Stimulated activated CD8-positive, alpha-beta memory T cell treated with anti-CD3 and anti-CD28 coated beads, Interleukin-12 subunit alpha, Interleukin-12 subunit beta, amount 100 ng/mL, for 4 hours (primary cell): Measurements from ENCODE around the gene MAFG.
A peak's percentile ranks its signal among the peaks of the same experiment; 100 is the strongest.

Source experiments
- DNase-seq: peaks from one replicate; pipeline ENCODE4 v3.0.0-alpha.2; 2020; ENCODE audit warnings: low read depth

MAFG gene

GRCh38 chr17:81927653-81928543 lies at the start of gene MAFG:
Gene MAFG, minus strand, starts transcription at chr17:81927735. Its CDS starts 4,550 bp downstream, at chr17:81923185.
- DNase-seq, result peak; percentile 81

- no peak for DNase-seq
Measured at GRCh38 chr17:81976332-81977210, 49.0 kb upstream of the MAFG start.

- DNase-seq, result no peak
Measured at GRCh38 chr17:81973432-81973831, 45.9 kb upstream of the MAFG start.

GRCh38 chr17:81968850-81969812 lies 41.6 kb upstream of the MAFG start:
- DNase-seq, result no peak

DNA sequence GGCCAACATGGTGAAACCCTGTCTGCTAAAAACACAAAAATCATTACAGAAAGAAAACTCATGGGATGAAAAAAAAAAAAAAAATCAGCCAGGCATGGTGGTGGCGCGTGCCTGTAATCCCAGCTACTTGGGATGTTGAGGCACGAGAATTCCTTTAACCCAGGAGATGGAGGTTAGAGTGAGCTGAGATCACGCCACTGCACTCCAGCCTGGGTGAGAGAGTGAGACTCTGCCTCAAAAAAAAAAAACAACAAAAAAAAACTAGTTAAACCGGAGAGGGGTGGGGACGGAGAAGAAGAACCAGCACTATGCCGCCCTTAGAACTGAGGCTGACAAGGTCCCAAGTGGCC lies 40.8 kb upstream of the MAFG start:
- no peak for DNase-seq

GRCh38 chr17:81967533-81968395 lies 40.2 kb upstream of the MAFG start:
- DNase-seq, result peak; percentile 78

GRCh38 chr17:81967244-81967532 lies 39.7 kb upstream of the MAFG start:
- DNase-seq, result no peak

DNA sequence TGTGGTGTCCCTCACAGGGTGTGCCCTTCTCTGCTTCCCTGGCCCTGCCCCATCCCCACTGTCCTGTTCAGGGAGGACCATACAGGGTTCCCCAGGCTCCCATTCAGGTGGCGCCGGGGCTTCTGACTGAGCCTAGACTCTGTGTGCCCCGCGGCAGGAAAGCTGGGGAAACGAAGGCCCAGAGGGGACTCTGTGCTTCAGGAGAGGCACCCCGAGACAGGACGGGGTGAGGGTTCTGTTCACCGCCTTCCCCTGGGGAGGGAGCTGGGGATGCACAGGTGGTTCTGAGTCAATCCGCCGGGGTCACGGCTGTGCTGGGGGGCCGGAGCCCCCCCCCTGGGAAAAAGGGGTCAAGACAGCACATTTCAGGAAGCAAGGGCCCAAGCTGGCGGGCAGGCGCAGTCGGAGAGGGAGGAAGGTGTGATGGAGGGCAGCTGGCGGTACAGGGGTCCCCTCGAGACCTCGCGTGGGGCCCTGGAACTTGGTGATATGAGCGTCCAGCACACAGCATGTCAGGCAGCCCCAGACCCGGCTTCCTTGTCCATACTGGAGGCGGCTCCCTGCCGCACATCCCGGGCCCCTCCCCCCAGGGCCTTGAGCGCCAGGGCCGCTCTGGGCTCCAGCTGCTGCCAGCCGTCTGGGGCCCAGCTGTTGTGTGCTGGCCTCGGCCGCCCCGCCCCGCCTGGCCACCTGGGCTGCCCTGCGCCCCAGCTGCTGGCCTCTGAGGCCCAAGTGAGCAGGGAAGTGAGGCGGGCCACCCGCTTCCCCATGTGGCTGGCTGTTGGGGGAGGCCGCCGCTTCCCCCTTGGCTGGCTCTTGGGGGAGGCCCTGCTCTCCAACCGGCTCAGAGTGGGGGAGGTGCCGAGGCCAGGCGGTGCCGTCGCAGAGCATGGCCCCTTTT lies 39.1 kb upstream of the MAFG start:
- DNase-seq, result no peak

GRCh38 chr17:81964081-81964849 lies 36.7 kb upstream of the MAFG start:
- no peak for DNase-seq

DNA sequence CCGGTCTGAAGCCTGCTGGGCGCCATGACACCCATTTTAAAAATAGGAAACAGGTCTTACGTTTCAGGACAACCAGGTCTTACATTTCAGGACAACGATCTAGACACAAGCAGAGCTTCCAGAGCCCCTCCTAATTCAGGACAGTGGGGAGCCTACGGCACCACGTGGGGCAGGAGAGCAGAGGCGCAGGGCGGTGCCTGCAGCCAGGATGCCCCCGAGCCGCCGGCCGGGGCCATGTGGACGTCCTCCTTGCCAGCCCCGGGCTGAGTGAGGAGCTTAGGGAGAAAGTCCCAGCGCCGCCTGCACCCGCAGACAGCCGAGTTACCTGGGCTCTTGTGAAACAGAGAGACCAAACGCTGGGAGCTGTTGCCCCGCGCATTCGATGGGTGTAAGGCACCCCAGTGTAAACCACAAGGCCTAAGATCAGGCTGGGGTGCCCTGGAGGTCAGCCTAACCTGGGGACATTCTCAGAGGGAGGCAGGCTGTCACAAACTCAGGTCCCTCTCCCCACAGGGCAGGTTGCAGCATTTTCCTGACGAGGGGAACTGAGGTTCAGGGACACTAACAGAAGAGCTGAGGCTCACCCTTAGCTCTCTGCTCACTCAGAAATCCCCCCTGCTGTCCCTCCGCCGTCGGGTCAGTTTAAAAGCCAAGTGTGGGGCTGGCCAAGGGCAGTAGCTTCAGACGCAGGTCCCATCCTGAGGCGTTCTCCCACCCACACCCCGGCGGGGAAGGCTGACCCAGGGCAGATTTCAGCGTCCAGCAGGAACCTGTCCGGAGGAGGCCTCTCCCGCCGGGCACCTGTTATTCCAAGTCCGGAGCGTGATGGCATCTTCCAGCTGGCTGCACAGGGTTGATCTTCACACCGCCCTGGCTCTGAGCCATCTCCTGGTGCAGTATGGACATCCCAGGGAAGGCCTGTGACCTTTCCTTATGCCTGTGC lies 35.2 kb upstream of the MAFG start:
- DNase-seq, result no peak

DNA sequence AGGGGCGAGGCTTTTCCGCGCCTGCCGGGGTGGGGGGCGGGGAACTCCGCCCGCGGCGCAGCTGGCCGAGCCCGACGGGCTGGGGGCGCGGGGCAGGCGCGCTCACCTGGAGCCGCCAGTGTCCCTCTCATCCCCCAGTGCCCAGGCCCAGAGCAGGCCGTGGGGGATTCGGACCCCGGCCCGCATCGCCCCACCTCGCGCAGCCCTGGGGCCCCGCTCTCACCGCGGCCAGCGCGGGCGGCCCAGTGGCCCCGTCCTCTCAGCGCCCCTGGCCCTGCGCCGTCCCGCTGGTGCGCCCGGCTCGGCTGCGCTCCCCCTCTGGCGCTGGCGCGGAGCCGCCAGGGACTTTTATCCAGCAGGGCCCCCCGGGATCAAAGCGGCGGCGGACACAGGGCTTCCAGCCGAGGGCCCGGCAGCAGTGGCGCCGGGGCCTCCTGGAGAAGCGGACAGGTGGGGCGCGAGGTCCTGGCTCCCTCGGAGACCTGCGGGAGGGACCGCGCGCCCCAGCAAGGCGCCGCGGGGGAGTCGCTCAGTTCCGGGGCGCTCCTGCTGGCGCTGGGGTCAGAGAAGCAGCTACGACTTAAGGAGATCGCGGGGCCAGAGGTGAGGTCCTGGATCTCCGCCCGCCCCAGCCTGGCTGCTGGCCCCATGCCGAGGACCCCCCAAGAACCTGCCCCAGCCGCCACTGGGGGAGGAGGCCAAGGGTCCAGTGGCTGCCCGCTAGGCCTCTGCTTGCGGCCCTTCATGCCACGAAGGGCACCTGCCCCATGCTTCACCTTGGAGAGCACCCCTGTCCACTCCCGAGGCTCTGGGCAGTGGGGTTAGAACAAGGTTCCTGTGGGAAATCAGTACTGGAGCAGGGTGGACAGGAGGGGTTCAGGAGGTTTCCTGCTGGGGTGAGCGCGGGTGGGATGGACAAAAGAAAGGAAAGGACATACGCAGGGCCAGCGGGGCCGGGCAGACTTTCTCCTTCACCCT lies 34.3 kb upstream of the MAFG start:
- DNase-seq, result no peak

DNA sequence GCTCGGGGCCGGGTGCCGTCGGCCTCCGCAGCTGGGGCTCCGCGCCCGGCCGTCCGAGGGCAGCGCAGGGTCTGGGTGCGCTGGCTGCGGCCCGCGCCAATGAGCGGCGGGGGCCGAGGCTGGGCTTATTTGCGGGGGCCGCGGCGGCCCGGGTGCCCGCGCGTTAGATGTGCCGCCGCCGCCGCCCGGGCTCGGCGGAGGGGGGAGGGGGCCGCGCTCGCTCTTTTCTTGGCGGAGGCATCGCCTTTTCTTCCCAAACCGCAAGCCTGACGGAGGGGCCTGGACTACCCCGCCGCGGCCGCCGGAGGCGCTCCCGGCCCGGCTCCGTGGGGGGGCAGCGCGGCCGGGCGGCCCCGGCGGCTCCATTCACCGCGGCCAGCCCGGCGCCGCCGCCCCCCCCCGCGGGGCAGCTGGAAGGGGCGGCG lies 33.6 kb upstream of the MAFG start, which contains the start of gene NOTUM:
NOTUM (minus strand) TSS at position 101 of the 425 bp plus-strand sequence. CDS start 278 bp downstream, outside the sequence.
- DNase-seq, result no peak

DNA sequence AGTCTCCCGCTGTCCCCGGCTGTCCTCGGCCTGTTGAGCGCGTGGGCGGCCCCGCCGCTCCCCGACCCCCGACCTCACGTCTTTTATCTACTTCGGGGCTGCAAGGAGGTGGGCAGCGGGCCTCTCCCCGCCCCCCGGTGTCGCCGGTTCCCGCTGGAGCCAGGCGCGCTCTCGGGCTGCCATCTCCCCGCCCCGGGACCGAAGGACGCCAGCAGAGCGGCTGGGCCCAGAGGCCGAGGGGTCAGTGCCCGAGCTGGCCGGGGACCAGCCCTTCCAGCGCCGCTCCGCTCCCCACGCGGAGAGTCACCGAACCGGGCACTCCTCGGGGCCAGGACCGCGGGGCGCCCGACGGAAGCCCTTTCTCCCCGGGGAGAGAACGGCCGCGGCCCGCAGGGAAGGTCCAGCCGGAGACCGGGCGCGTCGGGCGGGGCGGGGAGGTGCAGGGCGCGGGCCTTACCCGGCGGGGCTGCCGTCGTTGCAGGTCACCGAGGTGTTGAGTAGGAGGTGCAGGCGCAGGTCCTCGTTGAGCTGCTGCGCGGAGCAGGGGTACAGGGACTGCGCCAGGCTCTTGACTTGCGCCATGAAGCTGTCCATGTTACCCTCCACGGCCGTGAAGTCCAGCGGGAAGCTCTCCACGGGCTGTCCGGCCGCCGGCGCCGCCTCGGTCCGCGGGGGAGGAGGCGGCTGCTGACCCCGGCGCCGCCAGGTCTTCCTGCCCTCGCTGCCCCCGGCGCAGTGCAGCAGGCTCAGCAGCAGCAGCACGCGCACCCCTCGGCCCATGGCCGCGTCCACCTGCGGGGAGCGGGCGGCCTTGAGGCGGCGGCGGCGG lies 32.8 kb upstream of the MAFG start:
- DNase-seq, result no peak

- DNase-seq, result peak; percentile 74
Measured at GRCh38 chr17:81959362-81960129, 32.0 kb upstream of the MAFG start.
